IPS-18c (cell line): ENCODE measurements around the gene PKD2L1.
"Not testable (repeated sequence)": the region's sequence is repeated elsewhere in the genome, so short reads cannot be mapped to it uniquely, and the experiment has no call there.

Source experiments
- H3K4me3 ChIP-seq: 2 replicates; pipeline ENCODE4 v1.7.0; 2013; ENCODE audit warnings: low read depth, mild to moderate bottlenecking, low read length, moderate library complexity; ENCODE audit not compliant: insufficient read depth
- H3K9me3 ChIP-seq: one replicate; pipeline ENCODE4 v1.6.1; 2013; ENCODE audit warnings: mild to moderate bottlenecking, low read length, moderate library complexity; ENCODE audit not compliant: control insufficient read depth, insufficient read depth

The PKD2L1 gene

DNA sequence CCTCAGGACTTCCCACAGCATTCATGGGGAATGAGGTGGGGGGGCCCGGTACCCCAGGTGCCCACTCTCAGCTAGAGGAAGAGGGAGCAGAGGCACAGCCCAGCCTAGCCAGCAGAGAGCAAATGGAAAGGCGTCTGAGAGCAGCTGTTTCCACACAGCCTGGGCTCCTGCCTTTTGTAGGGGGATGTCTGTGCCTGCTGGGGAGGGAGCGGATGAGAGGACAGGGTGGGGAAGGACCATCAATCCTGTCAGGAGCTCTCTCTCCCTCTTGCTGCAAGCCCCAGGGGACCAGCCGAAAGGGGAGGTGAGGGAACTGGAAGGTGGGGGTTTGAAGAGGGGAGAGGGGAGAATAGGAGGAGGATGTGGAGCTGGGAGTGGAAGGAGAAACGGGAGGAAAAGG, at the start of gene PKD2L1:
Gene PKD2L1 (minus strand): TSS at position 150 of the 400 bp plus-strand sequence. CDS start 125 bp downstream, at position 25.
- Histone ChIP-seq H3K9me3 (peaks cover 3% of the 10 kb centered on the region), H3K4me3 (no peak within 1 kb of the TSS)

DNA sequence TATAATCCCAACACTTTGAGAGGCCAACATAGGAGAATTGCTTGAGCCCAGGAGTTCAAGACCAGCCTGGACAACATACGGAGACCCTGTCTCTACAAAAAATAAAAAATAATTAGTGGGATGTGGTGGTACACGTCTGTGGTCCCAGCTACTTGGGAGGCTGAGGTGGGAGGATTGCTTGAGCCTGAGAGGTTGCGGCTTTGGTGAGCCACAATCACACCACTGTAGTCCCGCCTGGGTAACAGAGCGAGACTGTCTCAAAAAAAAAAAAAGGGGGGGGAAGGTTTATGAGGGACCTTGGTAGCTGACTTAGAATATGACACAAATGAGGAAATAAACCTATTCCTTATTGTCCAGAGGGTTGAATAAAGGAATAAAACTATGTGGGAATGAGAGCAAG, 47.8 kb upstream of the PKD2L1 start:
- Histone ChIP-seq H3K9me3 (no peaks in the 10 kb centered on the region), H3K4me3 (no peak overlapping the region)

DNA sequence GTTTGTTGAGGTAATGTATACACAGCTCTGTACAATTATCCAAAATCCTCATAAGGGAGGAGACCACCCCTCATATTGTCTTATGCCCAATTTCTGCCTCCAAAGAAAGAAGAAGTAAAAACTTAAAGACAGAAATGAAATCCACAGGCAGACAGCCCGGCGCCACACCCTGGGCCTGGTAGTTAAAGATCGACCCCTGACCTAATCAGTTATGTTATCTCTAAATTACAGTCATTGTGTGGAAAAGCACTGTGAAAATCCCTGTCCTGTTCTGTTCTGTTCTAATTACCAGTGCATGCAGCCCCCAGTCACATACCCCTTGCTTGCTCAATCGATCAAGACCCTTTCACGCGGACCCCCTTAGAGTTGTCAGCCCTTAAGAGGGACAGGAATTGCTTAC, 46.6 kb upstream of the PKD2L1 start:
- not testable (repeated sequence) for H3K4me3 ChIP-seq

DNA sequence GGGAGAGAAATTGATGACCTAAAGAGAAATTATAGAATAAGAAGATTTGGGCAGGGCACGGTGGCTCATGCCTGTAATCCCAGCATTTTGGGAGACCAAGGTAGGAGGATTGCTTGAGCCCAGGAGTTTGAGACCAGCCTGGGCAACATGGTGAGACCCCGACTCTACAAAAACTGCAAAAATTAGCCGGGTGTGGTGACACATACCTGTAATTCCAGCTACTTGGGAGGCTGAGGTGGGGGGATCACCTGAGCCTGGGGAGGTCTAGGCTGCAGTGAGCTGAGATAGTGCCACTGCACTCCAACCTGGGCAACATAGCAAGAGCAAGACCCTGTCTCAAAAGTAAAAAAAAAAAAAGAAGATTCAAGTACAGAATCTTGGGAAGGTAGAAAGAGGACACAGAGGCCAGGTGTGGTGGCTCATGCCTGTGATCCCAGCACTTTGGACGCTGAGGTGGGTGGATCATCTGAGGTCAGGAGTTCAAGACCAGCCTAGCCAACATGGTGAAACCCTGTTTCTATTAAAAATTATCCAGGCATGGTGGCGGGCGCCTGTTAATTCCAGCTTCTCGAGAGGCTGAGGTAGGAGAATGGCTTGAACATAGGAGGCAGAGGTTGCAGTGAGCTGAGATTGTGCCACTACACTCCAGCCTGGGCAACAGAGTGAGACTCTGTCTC, 44.8 kb upstream of the PKD2L1 start:
- not testable (repeated sequence) for H3K9me3 ChIP-seq
- peak overlapping the region; percentile 69; the same call in 1 of the 2 replicates for H3K4me3 ChIP-seq

More for the DNA sequence above, 46.6 kb upstream of the PKD2L1 start:
- H3K9me3 ChIP-seq: not testable (repeated sequence)

DNA sequence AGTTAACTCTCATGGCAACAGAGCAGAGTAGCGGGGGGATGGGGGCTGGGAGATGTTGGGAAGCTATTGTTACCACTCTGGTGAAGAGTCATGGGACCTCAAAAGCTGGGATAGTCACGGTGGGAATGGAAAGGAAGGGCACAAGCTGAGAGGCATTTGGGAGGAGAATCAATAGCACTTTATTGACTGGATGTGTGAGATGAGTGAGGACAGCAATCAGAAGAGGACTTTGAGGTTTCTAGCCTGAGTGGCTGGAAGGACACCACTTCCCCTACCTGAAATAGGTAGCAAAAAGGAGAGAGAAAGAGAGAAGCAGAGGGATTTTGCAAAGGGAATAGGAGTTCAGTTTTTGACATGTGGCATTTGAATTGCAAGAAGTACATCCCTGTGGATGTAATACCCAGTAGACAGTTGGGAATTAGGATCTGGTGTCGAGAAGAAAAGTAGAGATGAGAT, 44.2 kb upstream of the PKD2L1 start:
- H3K4me3 ChIP-seq: peak overlapping the region; percentile 69
- H3K9me3 ChIP-seq: no peaks in the 10 kb centered on the region

DNA sequence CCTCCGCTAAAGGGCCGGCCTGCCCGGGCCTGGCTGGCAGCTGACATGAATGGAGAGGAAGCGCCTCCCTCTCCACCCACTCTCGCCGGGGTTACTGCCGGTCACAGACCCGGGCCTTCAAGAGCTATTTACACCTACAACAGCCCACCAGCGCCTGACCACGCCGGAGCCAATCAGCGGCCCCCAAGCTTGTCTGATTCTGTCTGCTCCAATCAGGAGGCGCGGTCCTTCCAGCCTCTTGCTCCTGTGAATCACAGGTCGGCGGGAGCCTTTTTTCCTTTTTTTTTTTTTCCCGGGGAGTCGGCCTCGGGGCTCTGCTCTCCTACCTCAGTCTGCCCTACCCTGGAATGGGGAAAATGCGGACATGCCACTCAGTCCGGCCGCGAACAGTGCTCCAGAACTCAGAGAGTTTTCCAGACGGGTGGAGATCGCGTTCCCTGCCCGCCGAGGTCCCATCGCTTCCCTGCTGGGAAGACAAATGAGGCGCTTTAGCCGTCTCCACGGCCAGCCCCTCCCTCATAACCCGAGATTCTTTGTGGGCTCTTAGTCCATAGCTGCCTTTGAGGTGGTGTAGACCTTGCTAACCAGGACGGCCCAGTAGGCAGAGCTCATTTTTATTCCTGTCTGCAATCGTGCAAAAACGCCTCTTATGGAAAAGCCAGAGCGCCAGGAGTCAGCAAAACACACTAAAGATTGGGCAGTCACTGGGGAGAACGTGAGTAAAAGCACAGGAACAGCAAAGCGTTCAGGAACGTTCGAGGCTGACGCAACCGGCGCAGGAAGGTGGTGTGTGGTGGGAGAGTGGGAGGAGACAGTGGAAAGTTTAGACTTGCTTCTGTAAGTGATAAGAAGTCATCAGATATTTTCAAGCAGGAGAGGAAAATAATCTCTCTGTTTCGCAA, 43.5 kb upstream of the PKD2L1 start:
- no peaks in the 10 kb centered on the region for H3K9me3 ChIP-seq
- H3K4me3 ChIP-seq: peak overlapping the region; percentile 69

DNA sequence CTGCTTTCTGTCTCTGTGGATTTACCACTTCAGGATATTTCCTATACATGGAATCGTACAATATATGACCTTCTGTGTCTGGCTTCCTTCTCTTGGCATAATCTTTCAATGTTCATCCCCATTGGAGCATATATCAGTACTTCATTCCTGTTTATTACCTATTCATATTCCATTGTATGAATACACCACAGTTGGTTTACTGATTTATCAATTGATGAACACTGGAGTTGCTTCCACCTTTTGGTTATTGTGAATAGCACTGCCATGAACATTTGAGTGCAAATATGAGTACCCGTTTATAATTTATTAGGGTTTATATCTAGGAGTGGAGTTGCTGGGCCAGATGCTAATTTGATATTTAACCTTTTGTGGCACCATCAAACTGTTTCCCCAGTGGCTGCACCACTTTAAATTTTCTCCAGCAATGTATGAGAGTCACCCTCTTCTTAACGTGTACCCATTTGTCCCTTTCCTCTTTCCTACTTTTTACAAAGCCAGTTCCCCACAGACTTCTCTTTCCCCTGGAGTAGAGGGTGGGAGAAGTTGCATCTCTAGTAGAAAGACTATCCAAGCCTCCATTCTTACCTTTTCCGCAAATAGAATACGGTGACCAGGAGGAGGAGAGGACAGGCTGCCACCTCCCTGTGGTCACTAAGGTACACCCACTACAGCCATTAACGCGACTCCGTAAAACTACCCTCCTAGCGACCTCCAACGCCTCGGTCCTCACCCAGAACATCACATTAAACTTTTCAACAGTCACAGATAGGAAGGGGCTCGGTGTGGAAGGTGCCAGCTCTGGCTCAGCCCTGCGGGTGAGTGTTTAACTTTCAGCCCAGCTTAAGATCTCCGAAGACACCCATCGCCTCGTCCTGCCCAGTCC, 42.6 kb upstream of the PKD2L1 start:
- Histone ChIP-seq H3K4me3 (peak overlapping the region; percentile 69), H3K9me3 (no peaks in the 10 kb centered on the region)

DNA sequence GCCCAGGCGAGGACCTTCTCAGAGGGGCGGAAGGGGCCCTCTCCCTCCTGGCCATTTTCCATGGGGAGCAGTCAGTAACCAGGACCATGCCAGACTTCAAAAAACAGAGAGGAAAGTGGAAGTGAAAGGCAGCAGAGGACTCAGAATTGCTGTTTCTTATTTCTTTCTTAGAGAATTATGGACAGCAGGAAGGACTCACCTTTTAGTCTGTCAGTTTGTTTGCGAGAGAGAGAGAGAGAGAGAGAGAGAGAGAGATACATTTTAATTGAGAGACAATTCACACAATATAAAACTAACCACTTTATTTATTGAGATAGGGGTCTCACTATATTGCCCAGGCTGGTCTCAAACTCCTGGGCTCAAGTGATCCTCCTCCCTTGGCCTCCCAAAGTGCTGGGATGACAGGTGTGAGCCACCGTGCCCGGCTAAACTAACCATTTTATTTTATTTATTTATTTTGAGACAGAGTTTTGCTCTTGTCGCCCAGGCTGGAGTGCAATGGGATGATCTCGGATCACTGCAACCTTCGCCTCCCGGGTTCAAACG, 41.5 kb upstream of the PKD2L1 start:
- H3K4me3 ChIP-seq: no peak overlapping the region; the same call in 1 of the 2 replicates

DNA sequence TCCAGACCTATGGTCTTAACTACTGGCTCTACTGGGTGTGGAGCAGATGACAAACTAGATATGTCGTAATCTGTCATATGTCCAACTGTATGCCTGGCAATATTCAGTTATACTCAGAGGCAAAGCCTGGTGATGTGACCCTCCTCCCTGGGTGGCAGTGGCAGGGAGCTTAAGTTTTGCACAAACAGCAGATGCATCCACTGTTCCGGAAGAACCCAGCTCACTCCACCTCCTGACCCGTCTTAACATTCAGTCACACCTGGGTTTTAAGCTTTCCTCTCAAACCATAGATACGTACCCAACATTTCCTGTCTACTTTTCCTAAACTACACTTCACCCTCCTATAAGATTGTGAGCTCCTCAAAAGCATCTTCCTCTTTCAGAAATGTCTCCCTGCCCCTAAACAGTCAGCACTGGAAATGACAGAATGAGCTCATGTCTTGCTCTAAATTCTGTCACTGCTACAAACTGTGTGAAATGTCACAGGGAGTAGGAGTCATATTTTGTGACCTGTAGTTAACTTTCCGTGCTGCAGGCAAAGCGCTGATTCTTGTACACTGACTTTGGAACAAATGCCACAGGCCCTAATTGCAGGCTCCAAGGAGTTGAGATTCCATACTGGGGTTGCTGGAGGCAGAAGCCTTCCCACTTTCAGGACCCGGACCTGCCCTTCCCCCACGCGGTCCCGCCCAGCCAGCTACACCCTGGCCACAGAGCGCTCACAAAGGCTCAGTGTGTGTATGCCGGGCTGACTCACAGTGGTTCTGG, 40.9 kb upstream of the PKD2L1 start:
- Histone ChIP-seq H3K4me3 (no peak overlapping the region; the same call in 1 of the 2 replicates), H3K9me3 (no peaks in the 10 kb centered on the region)

More for the DNA sequence above, 41.5 kb upstream of the PKD2L1 start:
- no peaks in the 10 kb centered on the region for H3K9me3 ChIP-seq

DNA sequence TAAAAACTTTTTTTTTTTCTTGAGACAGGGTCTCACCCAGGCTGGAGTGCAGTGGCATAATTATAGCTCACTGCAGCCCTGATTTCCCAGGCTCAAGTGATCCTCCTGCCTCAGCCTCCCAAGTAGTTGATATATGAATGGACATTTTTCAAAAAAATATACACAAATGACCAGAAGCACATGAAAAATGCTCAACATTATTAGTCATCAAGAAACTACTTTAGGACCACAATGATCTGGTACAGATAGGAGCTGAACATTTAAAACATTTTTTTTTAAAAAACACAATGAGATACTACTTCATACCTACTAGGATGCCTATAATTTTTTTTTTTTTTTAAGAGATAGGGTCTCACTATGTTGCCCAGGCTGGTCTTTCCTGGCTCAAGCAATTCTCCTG, 38.7 kb upstream of the PKD2L1 start:
- no peaks in the 10 kb centered on the region for H3K9me3 ChIP-seq
- H3K4me3 ChIP-seq: no peak overlapping the region

DNA sequence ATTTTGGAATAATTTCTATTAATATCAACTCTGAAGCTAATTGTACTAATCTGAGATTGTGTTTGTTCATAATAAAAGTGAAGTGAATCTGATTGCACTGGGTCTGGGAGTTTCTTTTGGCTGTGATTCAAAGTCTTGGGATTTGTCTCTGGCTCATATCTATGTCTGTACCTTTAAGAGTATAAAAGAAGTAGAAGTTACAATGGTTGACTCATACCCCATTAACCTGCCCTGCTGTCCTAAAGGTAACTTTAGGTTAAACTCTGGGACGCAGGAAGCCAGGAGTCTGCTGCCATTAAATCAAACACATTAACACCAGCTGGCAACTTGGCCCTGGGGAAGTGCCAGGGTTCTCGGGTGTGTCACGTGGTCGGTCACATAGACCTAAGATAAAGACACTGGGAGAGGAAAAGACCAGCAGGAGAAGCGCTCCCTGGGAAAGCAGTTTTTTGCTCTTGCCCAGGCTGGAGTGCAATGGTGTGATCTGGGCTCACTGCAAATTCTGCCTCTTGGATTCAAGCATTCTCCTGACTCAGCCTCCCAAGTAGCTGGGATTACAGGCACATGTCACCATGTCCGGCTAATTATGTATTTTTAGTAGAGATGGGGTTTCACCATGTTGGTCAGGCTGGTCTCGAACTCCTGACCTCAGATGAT, 34.8 kb upstream of the PKD2L1 start:
- Histone ChIP-seq H3K9me3 (no peaks in the 10 kb centered on the region), H3K4me3 (no peak overlapping the region)

DNA sequence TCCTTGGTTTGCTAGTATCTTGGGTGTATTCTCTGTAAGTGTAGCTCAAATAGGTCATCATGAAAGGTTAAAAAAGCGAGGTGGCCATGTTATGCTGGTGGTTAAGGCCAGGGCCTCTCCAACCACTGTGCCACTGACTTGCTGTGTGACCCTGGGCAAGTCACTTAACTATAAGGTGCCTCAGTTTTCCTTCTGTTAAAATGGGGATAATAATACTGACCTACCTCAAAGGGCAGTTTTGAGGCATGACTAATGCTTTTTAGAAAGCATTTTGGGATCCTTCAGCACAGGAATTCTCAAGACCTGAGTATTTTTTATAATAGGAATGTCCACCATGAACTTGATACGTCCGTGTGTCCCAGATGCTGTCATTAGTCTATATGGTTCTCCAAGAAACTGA, 34.1 kb upstream of the PKD2L1 start:
- no peaks in the 10 kb centered on the region for H3K9me3 ChIP-seq

DNA sequence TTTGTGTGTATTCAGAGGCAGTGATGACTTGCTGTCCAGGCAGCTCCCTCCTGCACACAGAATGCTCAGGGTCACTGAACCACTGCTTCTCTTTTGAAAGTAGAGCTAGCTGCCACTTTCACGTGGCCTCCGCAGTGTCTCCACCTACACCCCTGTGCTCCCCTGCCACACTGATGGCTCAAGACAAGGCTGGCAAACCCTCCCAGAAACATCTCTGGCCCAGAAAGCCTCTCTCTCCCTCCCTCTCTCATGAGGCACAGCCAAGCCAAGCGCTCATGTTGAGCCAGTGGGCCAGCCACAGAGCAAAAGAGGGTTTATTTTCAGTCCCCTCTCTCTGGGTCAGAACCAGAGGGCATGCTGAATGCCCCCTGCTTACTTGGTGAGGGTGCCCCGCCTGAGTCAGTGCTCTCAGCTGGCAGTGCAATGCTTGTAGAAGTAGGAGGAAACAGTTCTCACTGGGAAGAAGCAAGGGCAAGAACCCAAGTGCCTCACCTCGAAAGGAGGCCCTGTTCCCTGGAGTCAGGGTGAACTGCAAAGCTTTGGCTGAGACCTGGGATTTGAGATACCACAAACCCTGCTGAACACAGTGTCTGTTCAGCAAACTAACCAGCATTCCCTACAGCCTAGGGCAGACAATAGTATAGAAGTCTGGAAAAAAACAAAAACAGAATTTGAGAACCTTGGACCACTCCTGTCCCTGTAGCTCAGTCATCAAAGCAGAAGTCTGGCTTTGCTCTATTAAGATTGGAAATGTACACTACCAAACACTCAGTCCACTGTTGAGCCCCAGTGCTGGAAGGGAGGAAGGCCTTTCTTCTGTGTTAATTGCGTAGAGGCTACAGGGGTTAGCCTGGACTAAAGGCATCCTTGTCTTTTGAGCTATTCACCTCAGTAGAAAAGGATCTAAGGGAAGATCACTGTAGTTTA, 32.8 kb upstream of the PKD2L1 start:
- H3K9me3 ChIP-seq: no peaks in the 10 kb centered on the region
- H3K4me3 ChIP-seq: no peak overlapping the region

More for the DNA sequence above, 34.1 kb upstream of the PKD2L1 start:
- no peak overlapping the region for H3K4me3 ChIP-seq

DNA sequence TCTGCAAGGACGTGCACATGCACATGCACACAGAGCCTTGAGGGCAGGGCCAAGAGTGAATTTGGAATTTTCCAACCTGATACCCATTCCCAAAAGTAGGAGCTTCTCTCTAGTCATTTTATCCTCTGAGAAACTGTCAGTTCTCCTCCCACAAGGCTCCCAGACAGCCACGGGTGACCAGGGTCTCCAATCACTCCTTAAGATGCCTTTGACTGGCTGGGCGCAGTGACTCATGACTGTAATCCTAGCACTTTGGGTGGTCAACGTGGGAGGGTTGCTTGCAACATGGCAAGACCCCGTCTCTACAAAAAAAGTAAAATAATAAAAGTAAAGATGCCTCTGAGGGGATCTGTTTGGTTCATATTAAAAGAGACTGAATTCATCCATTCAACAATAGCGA, 30.2 kb upstream of the PKD2L1 start:
- Histone ChIP-seq H3K4me3 (no peak overlapping the region), H3K9me3 (no peaks in the 10 kb centered on the region)

DNA sequence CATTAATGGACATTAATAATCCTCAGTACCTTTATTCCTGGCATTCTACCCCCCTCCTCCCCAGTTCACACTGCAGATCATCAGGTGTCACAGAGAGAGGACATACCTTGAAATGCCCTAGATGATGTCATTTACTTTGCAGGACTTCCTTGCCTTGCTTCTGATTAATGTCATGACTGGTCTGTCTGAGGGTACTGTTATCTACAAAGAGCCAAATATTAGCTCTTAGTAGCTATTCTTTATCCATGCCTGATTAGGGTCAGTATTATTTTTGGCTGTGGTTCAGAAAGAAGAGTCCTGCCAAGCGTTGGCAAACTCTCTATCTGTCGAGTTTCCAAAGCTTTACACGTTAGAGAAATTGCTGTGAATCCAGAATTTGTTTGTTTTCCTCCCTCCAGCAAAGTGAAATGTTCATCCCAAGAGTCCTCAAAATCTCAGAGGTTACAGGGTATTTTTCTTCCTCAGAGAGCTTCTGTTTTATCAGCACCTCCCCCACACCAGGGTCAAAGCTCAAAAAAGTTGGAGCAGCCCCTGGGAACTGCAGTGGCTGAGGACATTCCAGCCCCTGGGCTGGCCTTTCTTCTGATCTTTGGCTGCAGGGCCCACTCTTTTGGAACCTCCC, 29.6 kb upstream of the PKD2L1 start:
- H3K4me3 ChIP-seq: no peak overlapping the region

More for the DNA sequence above, 29.6 kb upstream of the PKD2L1 start:
- no peaks in the 10 kb centered on the region for H3K9me3 ChIP-seq
